MCF 10A (cell line): ENCODE results near the gene SORBS1. TPM values are rescaled to one million over a fixed set of nuclear protein-coding genes. Genes with fewer than 3 reads are reported as not detected.

Source experiments
- BruUV-seq: library from RNA; stranded (reverse); fragments of 400-500 nt; replicated peaks from 2 replicates; lab custom pipeline; 2021; lab: Mats Ljungman, UMichigan
- CTCF ChIA-PET: fragments of 300-600 bp; sonication (Branson Sonifier 250); formaldehyde crosslinking; extraction: SDS; loops from one replicate; lab custom pipeline; 2021; ENCODE audit warnings: antibody characterized with exemption, inconsistent platforms; lab: Yijun Ruan, JAX
- POLR2A ChIA-PET: fragments of 300-600, 350-650 bp; sonication (Branson Sonifier 250); formaldehyde crosslinking; extraction: SDS; loops from one replicate; lab custom pipeline; 2020; ENCODE audit warnings: antibody characterized with exemption, inconsistent platforms; lab: Yijun Ruan, JAX
- DNase-seq: peaks from one replicate; pipeline ENCODE4 v3.0.0-alpha.2; 2018; ENCODE audit not compliant: unreplicated experiment
- H3K27ac Mint-ChIP-seq: one replicate; pipeline ENCODE4 v1.8.0; 2022; ENCODE audit warnings: mild to moderate bottlenecking, low read depth, mixed read lengths; ENCODE audit not compliant: unreplicated experiment
- H3K27me3 Mint-ChIP-seq: one replicate; pipeline ENCODE4 v1.8.0; 2022; ENCODE audit warnings: mixed read lengths; ENCODE audit not compliant: insufficient read depth, unreplicated experiment
- H3K36me3 Mint-ChIP-seq: one replicate; pipeline ENCODE4 v1.8.0; 2022; ENCODE audit warnings: mild to moderate bottlenecking, moderate library complexity, mixed read lengths; ENCODE audit not compliant: insufficient read depth, unreplicated experiment
- H3K4me1 Mint-ChIP-seq: one replicate; pipeline ENCODE4 v1.8.0; 2022; ENCODE audit warnings: mixed read lengths; ENCODE audit not compliant: insufficient read depth, unreplicated experiment
- H3K4me3 Mint-ChIP-seq: one replicate; pipeline ENCODE4 v1.8.0; 2022; ENCODE audit warnings: mild to moderate bottlenecking, moderate library complexity, mixed read lengths; ENCODE audit not compliant: unreplicated experiment
- H3K9me3 Mint-ChIP-seq: one replicate; pipeline ENCODE4 v1.8.0; 2022; ENCODE audit warnings: mixed read lengths; ENCODE audit not compliant: unreplicated experiment
- intact Hi-C: fragments of 100-400 bp; cut with micrococcal nuclease; formaldehyde crosslinking; loops from 2 replicates; pipeline ENCODE4 v1.14.1; 2022
- total RNA-seq: library from RNA; stranded (reverse); gene quantifications from 2 replicates; pipeline ENCODE4 v1.2.3, GENCODE V29; 2022
- TF ChIP-seq, protein P1 (sequence below): fragments of 200-600 bp; IDR thresholded peaks from one replicate; pipeline ENCODE4 v1.8.0; 2022; ENCODE audit warnings: antibody characterized with exemption, mild to moderate bottlenecking; ENCODE audit not compliant: unreplicated experiment

Gene SORBS1
- total RNA-seq, 1 experiment from 2014 or later: 1.0 TPM

DNA sequence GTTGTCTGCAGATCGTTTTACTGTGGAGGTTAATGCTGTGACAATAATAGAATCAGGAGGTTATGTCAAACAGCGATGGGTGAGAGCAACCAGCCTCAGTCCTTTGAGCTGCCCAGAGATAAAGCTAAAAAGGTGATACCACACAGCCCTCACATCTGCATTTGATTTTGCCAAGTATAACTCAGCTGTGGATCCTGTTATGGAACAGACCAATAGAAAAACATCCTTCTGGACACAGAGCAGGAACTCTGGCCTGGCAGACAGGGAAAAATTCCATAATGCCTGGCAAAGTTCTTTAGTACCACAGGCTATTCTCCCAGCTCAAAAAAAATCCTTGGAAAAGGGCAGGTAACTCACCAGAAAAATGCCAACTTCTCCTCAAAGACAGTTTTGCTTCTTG lies 183.2 kb downstream of the SORBS1 start:
- TF ChIP-seq, protein P1, sequence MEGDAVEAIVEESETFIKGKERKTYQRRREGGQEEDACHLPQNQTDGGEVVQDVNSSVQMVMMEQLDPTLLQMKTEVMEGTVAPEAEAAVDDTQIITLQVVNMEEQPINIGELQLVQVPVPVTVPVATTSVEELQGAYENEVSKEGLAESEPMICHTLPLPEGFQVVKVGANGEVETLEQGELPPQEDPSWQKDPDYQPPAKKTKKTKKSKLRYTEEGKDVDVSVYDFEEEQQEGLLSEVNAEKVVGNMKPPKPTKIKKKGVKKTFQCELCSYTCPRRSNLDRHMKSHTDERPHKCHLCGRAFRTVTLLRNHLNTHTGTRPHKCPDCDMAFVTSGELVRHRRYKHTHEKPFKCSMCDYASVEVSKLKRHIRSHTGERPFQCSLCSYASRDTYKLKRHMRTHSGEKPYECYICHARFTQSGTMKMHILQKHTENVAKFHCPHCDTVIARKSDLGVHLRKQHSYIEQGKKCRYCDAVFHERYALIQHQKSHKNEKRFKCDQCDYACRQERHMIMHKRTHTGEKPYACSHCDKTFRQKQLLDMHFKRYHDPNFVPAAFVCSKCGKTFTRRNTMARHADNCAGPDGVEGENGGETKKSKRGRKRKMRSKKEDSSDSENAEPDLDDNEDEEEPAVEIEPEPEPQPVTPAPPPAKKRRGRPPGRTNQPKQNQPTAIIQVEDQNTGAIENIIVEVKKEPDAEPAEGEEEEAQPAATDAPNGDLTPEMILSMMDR: no peak
- POLR2A ChIA-PET: interaction anchor here (0.6 to 0.7 kb wide), 2 partner anchors 316 to 1696 kb away, joined by 3 read pairs; partner anchors contain the start of gene TCTN3
- H3K4me3 Mint-ChIP-seq: no peak overlapping the region
- CTCF ChIA-PET: interaction anchor here (0.5 to 8.5 kb wide), 14 partner anchors 9 to 364 kb away, joined by 3 to 333 read pairs (median 4); no protein-coding TSS in a partner anchor
- no peaks in the 10 kb centered on the region for H3K9me3 Mint-ChIP-seq
- no peak for DNase-seq
- no TSS peak for BruUV-seq
- no peak overlapping the region for H3K27ac Mint-ChIP-seq
- intact Hi-C loops: loop anchor here (10.0 kb wide), 1 partner anchor 317 kb away; the partner anchor contains the start of gene TCTN3
- H3K27me3 Mint-ChIP-seq: no peaks in the 10 kb centered on the region
- H3K36me3 Mint-ChIP-seq: no peaks in the 10 kb centered on the region
- H3K4me1 Mint-ChIP-seq: no peaks in the 10 kb centered on the region

DNA sequence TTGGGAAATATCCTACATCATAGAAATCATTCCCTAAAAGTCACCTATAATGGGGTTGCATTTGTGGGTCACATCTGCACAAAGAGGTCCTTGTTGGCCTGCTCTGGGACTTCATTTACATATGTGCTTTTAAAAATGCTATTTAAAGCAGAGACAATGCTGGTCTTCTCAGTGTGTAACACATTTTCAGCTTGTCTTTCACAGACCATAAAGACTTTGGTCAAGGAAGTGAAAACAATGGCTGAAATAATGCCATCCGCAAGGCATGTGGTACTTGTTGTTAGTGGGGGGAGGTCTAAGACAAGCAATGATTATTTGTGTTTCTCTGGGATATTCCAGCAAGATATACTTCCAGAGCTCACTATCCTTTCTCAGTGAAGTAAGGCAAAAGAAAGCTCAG lies 185.8 kb downstream of the SORBS1 start:
- Mint-ChIP-seq H3K27me3 (peaks cover 22% of the 10 kb centered on the region), H3K27ac (no peak overlapping the region), H3K36me3 (no peaks in the 10 kb centered on the region), H3K4me3 (no peak overlapping the region), H3K9me3 (no peaks in the 10 kb centered on the region), H3K4me1 (no peaks in the 10 kb centered on the region)
- no peak for DNase-seq
- ChIA-PET POLR2A (interaction anchor here (1.0 to 2.1 kb wide), 4 partner anchors 56 to 228 kb away, joined by 3 to 7 read pairs (median 4); no protein-coding TSS in a partner anchor), CTCF (interaction anchor here (0.6 to 8.5 kb wide), 53 partner anchors 11 to 1760 kb away, joined by 3 to 333 read pairs (median 6); partner anchors contain the start of genes SORBS1 and TCTN3)
- intact Hi-C loops: loop anchor here (1.0 to 10.0 kb wide), 2 partner anchors 10 to 319 kb away; partner anchors contain the start of gene TCTN3
- TF ChIP-seq, protein P1: no peak
- no TSS peak for BruUV-seq

DNA sequence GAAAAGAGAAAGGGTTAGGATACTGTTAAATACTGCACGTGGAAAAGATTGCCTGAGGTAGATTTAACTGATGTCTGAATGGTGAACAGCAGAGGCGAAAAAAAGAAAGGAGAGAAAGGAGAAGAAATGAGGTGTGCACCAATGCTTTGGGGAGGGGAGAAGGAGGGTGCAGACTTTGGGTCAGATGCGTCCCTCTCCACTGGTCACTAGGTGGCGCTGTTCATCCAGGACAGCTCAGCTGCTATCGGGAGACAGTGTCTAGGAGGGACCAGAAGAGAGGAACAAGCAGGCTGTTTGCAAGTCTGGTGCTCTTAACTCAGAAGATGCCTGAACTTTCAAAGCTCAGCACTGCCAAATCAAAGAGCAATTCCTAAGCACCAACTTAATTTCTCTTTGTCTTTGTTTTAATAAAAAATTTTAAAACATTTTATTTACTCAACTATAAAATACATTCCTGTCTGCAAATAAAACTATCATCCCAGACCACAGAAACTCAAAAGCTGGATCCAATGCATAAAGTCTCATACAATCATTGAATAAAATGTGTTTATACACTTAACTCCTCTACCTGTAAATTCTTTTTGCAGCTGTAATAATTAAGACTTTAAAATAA lies 186.5 kb downstream of the SORBS1 start:
- Mint-ChIP-seq H3K27me3 (peaks cover 29% of the 10 kb centered on the region), H3K4me3 (no peak overlapping the region), H3K9me3 (no peaks in the 10 kb centered on the region), H3K4me1 (no peaks in the 10 kb centered on the region), H3K27ac (no peak overlapping the region), H3K36me3 (no peaks in the 10 kb centered on the region)
- TF ChIP-seq, protein P1: peak; percentile 95
- CTCF ChIA-PET: interaction anchor here (0.6 to 8.5 kb wide), 94 partner anchors 12 to 1759 kb away, joined by 3 to 333 read pairs (median 4); partner anchors contain the start of gene TCTN3
- intact Hi-C loops: loop anchor here (1.0 to 10.0 kb wide), 5 partner anchors 11 to 468 kb away; partner anchors contain the start of gene TCTN3
- peak; percentile 88 for DNase-seq
- POLR2A ChIA-PET: interaction anchor here (0.6 to 2.1 kb wide), 6 partner anchors 30 to 229 kb away, joined by 3 to 7 read pairs (median 4); no protein-coding TSS in a partner anchor
- BruUV-seq: no TSS peak

DNA sequence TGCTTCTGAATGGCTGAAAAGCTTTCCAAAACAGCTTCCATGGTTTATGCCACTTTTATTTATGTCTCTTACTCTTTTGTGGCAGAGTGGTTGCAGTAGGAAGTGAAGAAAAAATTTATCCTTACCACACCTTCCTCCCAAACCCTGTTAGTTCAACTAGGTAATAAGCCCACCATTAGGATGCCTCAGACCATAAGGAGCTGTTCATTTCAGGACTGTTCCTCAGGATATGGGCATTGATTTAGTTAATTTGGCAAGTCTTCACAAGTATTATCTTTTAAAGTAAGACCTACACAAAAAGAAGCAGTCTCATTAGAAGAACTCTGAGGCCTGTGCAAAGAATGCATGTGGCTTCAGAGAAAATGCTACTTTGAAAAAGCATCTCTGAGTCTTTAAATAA lies 187.5 kb downstream of the SORBS1 start:
- Mint-ChIP-seq H3K36me3 (no peaks in the 10 kb centered on the region), H3K27ac (no peak overlapping the region), H3K27me3 (peaks cover 39% of the 10 kb centered on the region), H3K4me1 (no peaks in the 10 kb centered on the region), H3K9me3 (no peaks in the 10 kb centered on the region), H3K4me3 (no peak overlapping the region)
- no TSS peak for BruUV-seq
- CTCF ChIA-PET: interaction anchor here (0.6 to 8.5 kb wide), 64 partner anchors 11 to 743 kb away, joined by 3 to 333 read pairs (median 4); partner anchors contain the start of gene TCTN3
- POLR2A ChIA-PET: interaction anchor here (0.9 to 2.1 kb wide), 3 partner anchors 14 to 93 kb away, joined by 3 to 7 read pairs (median 3); no protein-coding TSS in a partner anchor
- TF ChIP-seq, protein P1: no peak
- intact Hi-C loops: loop anchor here (1.0 to 10.0 kb wide), 4 partner anchors 57 to 469 kb away; partner anchors contain the start of gene TCTN3
- no peak for DNase-seq
